GM12891 (cell line): ENCODE results near the gene EPRS1. TPM values are rescaled to one million over a fixed set of nuclear protein-coding genes. Genes with fewer than 3 reads are reported as not detected.
"Not testable (repeated sequence)": the region's sequence is repeated elsewhere in the genome, so short reads cannot be mapped to it uniquely, and the experiment has no call there.

Experiments
- DNase-seq: peaks from one replicate; pipeline ENCODE4 v3.0.0; 2011; ENCODE audit warnings: low spot score; ENCODE audit not compliant: insufficient read length
- FAIRE-seq: peaks from 2 replicates; lab custom pipeline; 2011; peaks lifted over from hg19 to GRCh38; lab: Jason Lieb, UNC
- PAX5 ChIP-seq: IDR thresholded peaks from 2 replicates; pipeline ENCODE4 v1.6.1; 2011; ENCODE audit warnings: low read length, moderate library complexity, mild to moderate bottlenecking; ENCODE audit not compliant: insufficient read depth, severe bottlenecking
- POLR2A ChIP-seq: IDR thresholded peaks from 2 replicates; pipeline ENCODE4 v1.6.1; 2011; ENCODE audit warnings: low read depth, low read length, control low read depth
- POLR2AphosphoS5 ChIP-seq: IDR thresholded peaks from 2 replicates; pipeline ENCODE4 v1.6.1; 2011; ENCODE audit warnings: low read depth, low read length, control low read depth
- POU2F2 ChIP-seq: IDR thresholded peaks from 2 replicates; pipeline ENCODE4 v1.6.1; 2011; ENCODE audit warnings: low read depth, mild to moderate bottlenecking, control low read depth, low read length, moderate library complexity
- SPI1 ChIP-seq: IDR thresholded peaks from 2 replicates; pipeline ENCODE4 v1.6.1; 2011; ENCODE audit warnings: low read depth, low read length, control low read depth
- TAF1 ChIP-seq: IDR thresholded peaks from 2 replicates; pipeline ENCODE4 v1.6.1; 2011; ENCODE audit warnings: low read depth, low read length, control low read depth
- polyA plus RNA-seq: library from polyadenylated mRNA; unstranded; fragments of >200 nt; gene quantifications from one replicate; pipeline ENCODE4 v1.2.1, GENCODE V29; 2012; ENCODE audit warnings: low read depth, missing spikeins, inconsistent platforms; ENCODE audit not compliant: missing spikeins

EPRS1 gene
- polyA plus RNA-seq: 65.6 TPM

- DNase-seq (peak; percentile 81), FAIRE-seq (peak; percentile 100)
- TF ChIP-seq POU2F2 (peak; percentile 12; the same call in 1 of the 2 replicates), POLR2AphosphoS5 (peak; percentile 77), TAF1 (peak; percentile 59; the same call in 1 of the 2 replicates), SPI1 (no peak), PAX5 (no peak), POLR2A (peak; percentile 82)
Measured at GRCh38 chr1:220046052-220046930, at the start of gene EPRS1. Gene EPRS1, minus strand, starts transcription at chr1:220046505. Its CDS starts 117 bp downstream, at chr1:220046388.

- peak; percentile 74 for FAIRE-seq
- no peak; the same call in 1 of the 2 replicates for TF ChIP-seq POLR2A
- TF ChIP-seq POU2F2: no peak
- no peak for TF ChIP-seq SPI1
- no peak for TF ChIP-seq POLR2AphosphoS5
- TF ChIP-seq TAF1: no peak
- no peak for TF ChIP-seq PAX5
- peak; percentile 82 for DNase-seq
Measured at GRCh38 chr1:220094016-220094911, 48.0 kb upstream of the EPRS1 start, which contains the start of gene IARS2. Gene IARS2, plus strand, starts transcription at chr1:220094132. Its CDS starts 85 bp downstream, at chr1:220094217.

GRCh38 chr1:220093361-220094015, 47.2 kb upstream of the EPRS1 start:
- TF ChIP-seq POU2F2 (no peak), POLR2A (no peak), TAF1 (no peak), SPI1 (no peak), PAX5 (no peak), POLR2AphosphoS5 (no peak)
- DNase-seq (no peak), FAIRE-seq (no peak)

- no peak for FAIRE-seq
- no peak for TF ChIP-seq PAX5
- TF ChIP-seq POU2F2: no peak
- no peak for TF ChIP-seq POLR2AphosphoS5
- no peak for TF ChIP-seq SPI1
- TF ChIP-seq POLR2A: no peak
- TF ChIP-seq TAF1: no peak
Measured at GRCh38 chr1:220092694-220093093, 46.4 kb upstream of the EPRS1 start.

GRCh38 chr1:220089650-220090556, 43.6 kb upstream of the EPRS1 start, which contains the start of gene BPNT1:
Gene BPNT1, minus strand, starts transcription at chr1:220089788. Its CDS starts 9,942 bp downstream, at chr1:220079846.
- FAIRE-seq (peak; percentile 94), DNase-seq (peak; percentile 48)
- TF ChIP-seq POU2F2 (peak; percentile 53; the same call in 1 of the 2 replicates), POLR2AphosphoS5 (peak; percentile 76), TAF1 (peak; percentile 69; the same call in 1 of the 2 replicates), POLR2A (peak; percentile 84), SPI1 (no peak), PAX5 (no peak)

More at GRCh38 chr1:220092694-220093093, 46.4 kb upstream of the EPRS1 start:
- no peak for DNase-seq

- FAIRE-seq: not testable (repeated sequence)
- peak; percentile 7 for DNase-seq
- peak; percentile 65 for TF ChIP-seq PAX5
Measured at GRCh38 chr1:220086261-220086686, 40.0 kb upstream of the EPRS1 start.

GRCh38 chr1:220084460-220084859, 38.2 kb upstream of the EPRS1 start:
- DNase-seq: no peak
- FAIRE-seq: no peak
- TF ChIP-seq SPI1 (no peak), POLR2A (no peak), PAX5 (no peak), POU2F2 (no peak), POLR2AphosphoS5 (no peak), TAF1 (no peak)

- TF ChIP-seq SPI1: no peak
- TF ChIP-seq POLR2AphosphoS5: no peak
- TF ChIP-seq PAX5: no peak
- TF ChIP-seq POLR2A: no peak
- no peak for TF ChIP-seq TAF1
- TF ChIP-seq POU2F2: no peak
- no peak for FAIRE-seq
- no peak for DNase-seq
Measured at GRCh38 chr1:220077887-220078286, 31.6 kb upstream of the EPRS1 start.
